ENCODE data around the gene TMIGD3.

DNA sequence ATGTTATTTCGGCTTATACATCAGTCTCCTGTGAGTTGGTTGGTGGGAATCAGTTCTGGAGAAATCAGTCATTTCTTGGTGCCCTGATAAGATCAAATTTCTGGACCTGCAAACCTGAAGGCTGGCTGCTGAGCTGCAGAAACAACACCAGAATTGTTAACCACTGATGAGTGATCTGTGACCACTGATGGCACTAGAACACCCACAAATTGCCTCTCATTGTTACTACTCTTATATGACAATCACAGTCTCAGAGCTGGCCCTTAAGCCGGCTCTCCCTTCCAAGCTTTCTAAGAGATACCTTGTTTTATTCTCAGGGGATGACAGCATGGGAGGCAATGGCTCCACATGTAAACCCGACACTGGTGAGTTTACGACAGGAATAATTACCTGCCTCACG, 27.7 kb downstream of the TMIGD3 start:
- no peak for TF ChIP-seq POLR2A (IDR thresholded peaks at IDR 0.05; ENCODE audit: low read depth)
- TF ChIP-seq, protein P1, sequence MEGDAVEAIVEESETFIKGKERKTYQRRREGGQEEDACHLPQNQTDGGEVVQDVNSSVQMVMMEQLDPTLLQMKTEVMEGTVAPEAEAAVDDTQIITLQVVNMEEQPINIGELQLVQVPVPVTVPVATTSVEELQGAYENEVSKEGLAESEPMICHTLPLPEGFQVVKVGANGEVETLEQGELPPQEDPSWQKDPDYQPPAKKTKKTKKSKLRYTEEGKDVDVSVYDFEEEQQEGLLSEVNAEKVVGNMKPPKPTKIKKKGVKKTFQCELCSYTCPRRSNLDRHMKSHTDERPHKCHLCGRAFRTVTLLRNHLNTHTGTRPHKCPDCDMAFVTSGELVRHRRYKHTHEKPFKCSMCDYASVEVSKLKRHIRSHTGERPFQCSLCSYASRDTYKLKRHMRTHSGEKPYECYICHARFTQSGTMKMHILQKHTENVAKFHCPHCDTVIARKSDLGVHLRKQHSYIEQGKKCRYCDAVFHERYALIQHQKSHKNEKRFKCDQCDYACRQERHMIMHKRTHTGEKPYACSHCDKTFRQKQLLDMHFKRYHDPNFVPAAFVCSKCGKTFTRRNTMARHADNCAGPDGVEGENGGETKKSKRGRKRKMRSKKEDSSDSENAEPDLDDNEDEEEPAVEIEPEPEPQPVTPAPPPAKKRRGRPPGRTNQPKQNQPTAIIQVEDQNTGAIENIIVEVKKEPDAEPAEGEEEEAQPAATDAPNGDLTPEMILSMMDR (IDR thresholded peaks at IDR 0.05), result no peak
